CD14-positive monocyte (primary cell): ENCODE data around the gene HCN2. TPM values are rescaled to one million over a fixed set of nuclear protein-coding genes. Genes with fewer than 3 reads are reported as not detected.
A peak's percentile ranks its signal among the peaks of the same experiment; 100 is the strongest.

ENCODE experiments used
- DNase-seq, 3 donors: peaks; one replicate each; pipeline ENCODE4 v3.0.0-alpha.2; 2011 to 2022
- H2AFZ ChIP-seq: 2 replicates; pipeline ENCODE4 v1.6.0; 2012; ENCODE audit warnings: mild to moderate bottlenecking, low read depth, low read length, inconsistent platforms; ENCODE audit not compliant: insufficient read depth, poor library complexity, severe bottlenecking
- H3K27ac ChIP-seq, 2 donors: 1 replicate in 1 of 2; 2 replicates in 1 of 2; pipeline ENCODE4 v1.5.1; 2012 to 2013; ENCODE audit warnings: low read length in 2 of 2, control low read depth in 1 of 2, inconsistent platforms in 1 of 2, low read depth in 1 of 2, mild to moderate bottlenecking in 1 of 2
- H3K27me3 ChIP-seq, 2 donors: one replicate each; pipeline versions ENCODE4 v1.6.0 to v1.6.1; 2011 to 2013; ENCODE audit warnings: low read length in 2 of 2; ENCODE audit not compliant: control insufficient read depth in 2 of 2, insufficient read depth in 2 of 2
- H3K36me3 ChIP-seq, 2 donors: replicated peaks in 1 of 2; 1 replicate in 1 of 2; 2 replicates in 1 of 2; pipeline versions ENCODE4 v1.5.1 to v1.6.1; 2012 to 2013; ENCODE audit warnings: low read length in 2 of 2, control low read depth in 1 of 2, inconsistent platforms in 1 of 2, mild to moderate bottlenecking in 1 of 2; ENCODE audit not compliant: insufficient read depth in 2 of 2, control insufficient read depth in 1 of 2
- H3K4me1 ChIP-seq, 2 donors: 1 replicate in 1 of 2; 2 replicates in 1 of 2; pipeline versions ENCODE4 v1.5.1 to v1.6.1; 2012 to 2013; ENCODE audit warnings: low read length in 2 of 2, control low read depth in 1 of 2, inconsistent platforms in 1 of 2, mild to moderate bottlenecking in 1 of 2, moderate library complexity in 1 of 2; ENCODE audit not compliant: insufficient read depth in 2 of 2, control insufficient read depth in 1 of 2
- H3K4me2 ChIP-seq: replicated peaks from 2 replicates; pipeline ENCODE3; 2012; ENCODE audit warnings: low read length, moderate library complexity, mild to moderate bottlenecking; ENCODE audit not compliant: poor library complexity, severe bottlenecking; ENCODE audit errors: extremely low read depth
- H3K4me3 ChIP-seq, 3 experiments: fragments of 200-600 bp in 1 of 3; sonication (generic) in 1 of 3; replicated peaks in 1 of 3; 1 replicate in 2 of 3; 2 replicates in 1 of 3; pipeline ENCODE4 v1.5.1; 2011 to 2013; ENCODE audit warnings: low read length in 3 of 3, mild to moderate bottlenecking in 3 of 3, control low read depth in 2 of 3, low read depth in 2 of 3, inconsistent platforms in 1 of 3, moderate library complexity in 1 of 3
- H3K79me2 ChIP-seq: 2 replicates; pipeline ENCODE4 v1.6.0; 2012; ENCODE audit warnings: mild to moderate bottlenecking, control low read depth, inconsistent platforms, low read length, moderate library complexity; ENCODE audit not compliant: insufficient read depth
- H3K9ac ChIP-seq: 2 replicates; pipeline ENCODE4 v1.6.0; 2017; ENCODE audit warnings: low read length, mild to moderate bottlenecking; ENCODE audit not compliant: insufficient read depth, poor library complexity, severe bottlenecking
- H3K9me3 ChIP-seq, 2 donors: replicated peaks in 1 of 2; 1 replicate in 1 of 2; 2 replicates in 1 of 2; pipeline versions ENCODE4 v1.5.1 to v1.6.1; 2012 to 2013; ENCODE audit warnings: low read length in 2 of 2, control low read depth in 1 of 2; ENCODE audit not compliant: control insufficient read depth in 1 of 2, insufficient read depth in 1 of 2
- H4K20me1 ChIP-seq: 2 replicates; pipeline ENCODE4 v1.6.0; 2012; ENCODE audit warnings: mild to moderate bottlenecking, low read length, control low read depth, moderate library complexity; ENCODE audit not compliant: insufficient read depth
- H3K27ac Mint-ChIP-seq, 7 donors: one replicate each; pipeline ENCODE4 v1.8.0; 2020; ENCODE audit warnings: mild to moderate bottlenecking in 7 of 7, mixed read lengths in 7 of 7, moderate library complexity in 6 of 7, inconsistent platforms in 2 of 7
- H3K27me3 Mint-ChIP-seq, 3 donors: one replicate each; pipeline ENCODE4 v1.8.0; 2021 to 2022; ENCODE audit warnings: low read depth in 3 of 3, mild to moderate bottlenecking in 3 of 3, mixed read lengths in 3 of 3, moderate library complexity in 3 of 3, inconsistent platforms in 1 of 3
- H3K36me3 Mint-ChIP-seq, 2 donors: one replicate each; pipeline ENCODE4 v1.8.0; 2020; ENCODE audit warnings: mixed read lengths in 2 of 2, inconsistent platforms in 1 of 2, mild to moderate bottlenecking in 1 of 2
- H3K4me1 Mint-ChIP-seq: one replicate; pipeline ENCODE4 v1.8.0; 2020; ENCODE audit warnings: mild to moderate bottlenecking, mixed read lengths
- H3K4me3 Mint-ChIP-seq, 2 donors: one replicate each; pipeline ENCODE4 v1.8.0; 2020; ENCODE audit warnings: mild to moderate bottlenecking in 2 of 2, mixed read lengths in 2 of 2, moderate library complexity in 1 of 2
- H3K9me3 Mint-ChIP-seq, 7 donors: one replicate each; pipeline ENCODE4 v1.8.0; 2020 to 2022; ENCODE audit warnings: mixed read lengths in 7 of 7, mild to moderate bottlenecking in 6 of 7, moderate library complexity in 6 of 7, inconsistent platforms in 2 of 7
- WGBS: methylation state at CpG from one replicate; pipeline ENCODE4 v1.1.5; 2013; ENCODE audit warnings: missing lambda C conversion rate; ENCODE audit not compliant: insufficient coverage; 5-methylcytosine and 5-hydroxymethylcytosine counted together
- intact Hi-C, 2 donors: fragments of 100-400 bp; cut with micrococcal nuclease; formaldehyde crosslinking; loops; one replicate each; pipeline versions ENCODE4 v1.15.0 to v1.15.1; 2023
- polyA plus RNA-seq, 3 donors: library from polyadenylated mRNA; depleted of rRNA in 1 of 3; unstranded in 2 of 3; stranded (reverse) in 1 of 3; fragments of 300-500 nt in 2 of 3; fragments of >200 nt in 1 of 3; fragmentation: Illumina TruSeq in 2 of 3; gene quantifications; 1 replicate in 2 of 3; 2 replicates in 1 of 3; pipeline ENCODE4 v1.2.3, GENCODE V29; 2012 to 2021
- TF ChIP-seq, protein P1 (sequence below): fragments of 200-600 bp; IDR thresholded peaks from one replicate; pipeline ENCODE4 v1.8.0; 2022; ENCODE audit warnings: antibody characterized with exemption, mild to moderate bottlenecking

The HCN2 gene
- polyA plus RNA-seq, 3 donors, result 0.21 TPM; not detected in 2

DNA sequence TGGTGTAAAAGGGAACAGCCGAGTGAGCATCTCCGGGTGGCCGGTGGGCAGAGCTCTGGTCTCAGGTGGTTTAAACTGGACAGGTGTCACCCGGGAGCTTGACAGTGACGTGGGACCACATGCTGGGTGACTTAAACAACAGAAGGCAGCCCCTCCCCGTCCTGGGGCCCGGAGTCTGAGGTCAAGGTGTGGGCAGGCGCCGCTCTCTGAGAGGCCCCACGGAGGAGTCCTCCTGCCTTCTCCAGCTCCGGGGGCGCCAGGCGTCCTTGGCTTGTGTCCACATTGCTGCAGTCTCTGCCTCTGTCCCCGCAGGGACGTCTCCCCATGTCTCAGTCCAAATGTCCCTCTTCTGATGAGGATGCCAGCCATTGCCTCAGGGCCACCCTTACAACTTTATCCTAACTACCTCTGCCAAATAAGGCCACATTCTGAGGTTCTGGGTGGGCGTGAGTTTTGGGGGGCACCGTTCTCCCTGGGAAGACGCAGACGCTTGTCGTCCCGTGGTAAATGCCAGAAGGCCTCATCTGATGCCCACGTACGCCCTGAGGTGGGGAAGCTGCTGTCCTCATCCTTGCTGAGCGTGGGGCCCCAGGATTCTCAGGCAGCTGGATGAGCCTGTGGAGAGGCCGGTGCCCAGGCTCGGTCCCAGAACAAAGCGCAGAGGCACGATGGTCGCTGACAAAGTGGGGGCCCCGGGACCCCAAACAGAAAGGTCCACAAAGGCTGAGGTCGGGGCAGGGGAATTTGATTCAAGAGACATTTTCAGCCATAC is 32.9 kb upstream of the HCN2 start:
- Histone ChIP-seq H3K79me2 (no peaks in the 10 kb centered on the region), H3K4me2 (peak overlapping the region; percentile 65), H2AFZ (peak overlapping the region; percentile 50), H4K20me1 (no peaks in the 10 kb centered on the region), H3K9me3 (no peaks in the 10 kb centered on the region), H3K27ac (peak overlapping the region; percentile 65 to 84), H3K9ac (peak overlapping the region; percentile 46), H3K4me1 (peaks cover 26 to 40% of the 10 kb centered on the region in 2 donors), H3K36me3 (no peaks in the 10 kb centered on the region), H3K27me3 (no peaks in the 10 kb centered on the region), H3K4me3 (peak overlapping the region in 1 of 3 experiments; percentile 65)
- H3K4me1 Mint-ChIP-seq, result peaks cover 38% of the 10 kb centered on the region
- intact Hi-C loops, result loop anchor here in 1 of 2 donors (2.0 kb wide), 1 partner anchor 14 kb away; no protein-coding TSS in a partner anchor
- WGBS, result 88% methylated on average over 31 of the region's 31 CpGs
- peaks cover 0 to 5% of the 10 kb centered on the region in 2 donors for H3K36me3 Mint-ChIP-seq
- peak overlapping the region; percentile 64 to 82 for H3K4me3 Mint-ChIP-seq
- DNase-seq, result no peak
- peaks cover 0 to 5% (median 0%) of the 10 kb centered on the region in 7 donors for H3K9me3 Mint-ChIP-seq
- H3K27me3 Mint-ChIP-seq, result peaks cover 0 to 2% (median under 1%) of the 10 kb centered on the region in 3 donors
- TF ChIP-seq, protein P1, sequence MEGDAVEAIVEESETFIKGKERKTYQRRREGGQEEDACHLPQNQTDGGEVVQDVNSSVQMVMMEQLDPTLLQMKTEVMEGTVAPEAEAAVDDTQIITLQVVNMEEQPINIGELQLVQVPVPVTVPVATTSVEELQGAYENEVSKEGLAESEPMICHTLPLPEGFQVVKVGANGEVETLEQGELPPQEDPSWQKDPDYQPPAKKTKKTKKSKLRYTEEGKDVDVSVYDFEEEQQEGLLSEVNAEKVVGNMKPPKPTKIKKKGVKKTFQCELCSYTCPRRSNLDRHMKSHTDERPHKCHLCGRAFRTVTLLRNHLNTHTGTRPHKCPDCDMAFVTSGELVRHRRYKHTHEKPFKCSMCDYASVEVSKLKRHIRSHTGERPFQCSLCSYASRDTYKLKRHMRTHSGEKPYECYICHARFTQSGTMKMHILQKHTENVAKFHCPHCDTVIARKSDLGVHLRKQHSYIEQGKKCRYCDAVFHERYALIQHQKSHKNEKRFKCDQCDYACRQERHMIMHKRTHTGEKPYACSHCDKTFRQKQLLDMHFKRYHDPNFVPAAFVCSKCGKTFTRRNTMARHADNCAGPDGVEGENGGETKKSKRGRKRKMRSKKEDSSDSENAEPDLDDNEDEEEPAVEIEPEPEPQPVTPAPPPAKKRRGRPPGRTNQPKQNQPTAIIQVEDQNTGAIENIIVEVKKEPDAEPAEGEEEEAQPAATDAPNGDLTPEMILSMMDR, result no peak
- peak overlapping the region; percentile 82 to 94 (median 90) for H3K27ac Mint-ChIP-seq

DNA sequence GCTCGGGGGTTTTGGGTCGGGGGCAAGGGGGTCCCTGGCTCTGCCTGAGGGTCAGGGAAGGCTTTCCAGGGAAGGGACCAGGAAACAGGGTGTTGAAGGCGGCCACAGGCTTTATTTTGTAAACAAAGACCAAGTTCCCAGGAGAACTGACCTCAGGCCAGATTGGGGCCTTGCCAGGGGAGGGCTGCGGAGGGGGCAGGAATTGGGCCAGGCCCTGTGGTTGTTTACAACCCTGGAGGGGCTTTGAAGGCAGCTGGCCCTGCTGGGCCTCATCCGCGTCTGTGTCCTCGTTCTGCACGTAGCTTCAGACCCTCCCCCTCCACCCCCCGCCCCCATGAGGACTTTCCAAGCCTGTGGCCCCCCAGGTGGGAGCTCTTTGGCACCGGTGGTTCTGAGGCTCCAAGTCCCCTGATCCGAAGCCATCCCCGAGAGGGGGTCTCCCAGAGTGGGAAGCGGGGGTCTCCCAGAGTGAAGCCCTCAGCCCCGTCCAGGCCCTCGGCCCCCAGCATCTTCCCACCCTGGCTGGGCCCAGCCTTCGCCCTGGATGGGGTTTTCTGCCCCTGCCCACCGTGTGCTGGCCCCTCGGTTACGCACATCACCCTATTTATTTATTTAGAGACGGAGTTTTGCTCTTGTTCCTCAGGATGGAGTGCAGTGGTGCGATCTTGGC is 30.8 kb upstream of the HCN2 start:
- no peaks in the 10 kb centered on the region for H3K9me3 ChIP-seq
- H4K20me1 ChIP-seq, result no peaks in the 10 kb centered on the region
- Mint-ChIP-seq H3K4me3 (no peak overlapping the region), H3K27ac (no peak overlapping the region), H3K36me3 (peaks cover 12 to 20% of the 10 kb centered on the region in 2 donors), H3K27me3 (peaks cover 0 to 3% (median 2%) of the 10 kb centered on the region in 3 donors), H3K9me3 (peaks cover 0 to 12% (median 3%) of the 10 kb centered on the region in 7 donors), H3K4me1 (peaks cover 38% of the 10 kb centered on the region)
- peaks cover 0 to 6% of the 10 kb centered on the region in 2 donors for H3K36me3 ChIP-seq
- DNase-seq, result no peak
- H2AFZ ChIP-seq, result no peak overlapping the region
- 79% methylated on average over 17 of the region's 21 CpGs for WGBS
- no peak overlapping the region for H3K4me3 ChIP-seq
- no peak overlapping the region for H3K27ac ChIP-seq
- peaks cover 26 to 40% of the 10 kb centered on the region in 2 donors for H3K4me1 ChIP-seq
- no peaks in the 10 kb centered on the region for H3K79me2 ChIP-seq
- H3K27me3 ChIP-seq, result no peaks in the 10 kb centered on the region
- H3K4me2 ChIP-seq, result no peak overlapping the region
- TF ChIP-seq, protein P1, result no peak
- no peak overlapping the region for H3K9ac ChIP-seq
- intact Hi-C loops, result no loop called here
